K562 (cell line): ENCODE data around the gene HCN3. TPM values are rescaled to one million over a fixed set of nuclear protein-coding genes. Genes with fewer than 3 reads are reported as not detected.
A peak's percentile ranks its signal among the peaks of the same experiment; 100 is the strongest.

Source experiments
- BRD9 ChIP-seq: fragments of 450-650 bp; IDR thresholded peaks from 2 replicates; pipeline ENCODE4 v1.6.1; 2018; ENCODE audit warnings: low read depth; ENCODE audit not compliant: partially characterized antibody
- CREM ChIP-seq: IDR thresholded peaks from 2 replicates; pipeline ENCODE4 v1.6.1; 2014; ENCODE audit warnings: antibody characterized with exemption, low read depth
- GATA2 ChIP-seq: sonication (generic); formaldehyde crosslinking; IDR thresholded peaks from 2 replicates; pipeline ENCODE4 v1.4.0; 2020; ENCODE audit warnings: mild to moderate bottlenecking, missing genetic modification reagents
- GTF2E2 ChIP-seq: fragments of 200-800 bp; sonication (Bioruptor generic); IDR thresholded peaks from 2 replicates; pipeline ENCODE4 v1.6.1; 2016; ENCODE audit warnings: missing genetic modification characterization, missing compliant biosample characterization
- KDM4B ChIP-seq, 2 experiments: fragments of 450-650 bp in 1 of 2; sonication (generic) in 1 of 2; IDR thresholded peaks; 2 replicates each; pipeline ENCODE4 v1.6.1; 2016 to 2017; ENCODE audit warnings: borderline replicate concordance in 2 of 2, antibody characterized with exemption in 1 of 2, low read depth in 1 of 2, mild to moderate bottlenecking in 1 of 2
- LCOR ChIP-seq: sonication (generic); formaldehyde crosslinking; IDR thresholded peaks from 2 replicates; pipeline ENCODE4 v1.8.0; 2022; ENCODE audit warnings: mild to moderate bottlenecking, missing genetic modification reagents
- MED1 ChIP-seq: sonication (generic); formaldehyde crosslinking; IDR thresholded peaks from 2 replicates; pipeline ENCODE4 v1.8.1; 2023; ENCODE audit warnings: missing genetic modification reagents, borderline replicate concordance
- NCOA1 ChIP-seq: fragments of 450-650 bp; IDR thresholded peaks from 2 replicates; pipeline ENCODE4 v1.6.1; 2016; ENCODE audit warnings: low read depth
- RFX5 ChIP-seq: IDR thresholded peaks from 2 replicates; pipeline ENCODE4 v1.6.1; 2011; ENCODE audit warnings: low read depth, mild to moderate bottlenecking, improper control_type of control experiment, low read length
- SAFB2 ChIP-seq: fragments of 200-400 bp; formaldehyde crosslinking; IDR thresholded peaks from 2 replicates; pipeline ENCODE4 v1.6.1; 2018; ENCODE audit warnings: borderline replicate concordance, low read length, low read depth, moderate library complexity; ENCODE audit not compliant: severe bottlenecking
- SMARCE1 ChIP-seq: fragments of 450-650 bp; IDR thresholded peaks from 2 replicates; pipeline ENCODE4 v1.7.1; 2016; ENCODE audit warnings: mild to moderate bottlenecking
- TBP ChIP-seq: optimal IDR thresholded peaks from 2 replicates; pipeline ENCODE3; 2011; ENCODE audit warnings: low read depth, low read length, improper control_type of control experiment
- TFAM ChIP-seq: fragments of 250-450 bp; sonication (Bioruptor Pico); conservative IDR thresholded peaks from 2 replicates; pipeline ENCODE4 v1.5.0; 2021; ENCODE audit warnings: mild to moderate bottlenecking, moderate library complexity
- ZC3H11A ChIP-seq: IDR thresholded peaks from 2 replicates; pipeline ENCODE4 v1.6.1; 2012; ENCODE audit warnings: low read depth, low read length, improper control_type of control experiment
- ZNF444 ChIP-seq: fragments of 250-450 bp; sonication (Bioruptor Pico); IDR thresholded peaks from 2 replicates; pipeline ENCODE4 v1.4.0; 2020; ENCODE audit warnings: mild to moderate bottlenecking, moderate library complexity
- ZNF57 ChIP-seq: fragments of 450-650 bp; formaldehyde crosslinking; IDR thresholded peaks from 2 replicates; pipeline ENCODE4 v1.4.0; 2020; ENCODE audit warnings: mild to moderate bottlenecking, moderate library complexity
- ZNF668 ChIP-seq: fragments of 250-450 bp; sonication (Bioruptor Pico); IDR thresholded peaks from 2 replicates; pipeline ENCODE4 v1.8.0; 2022; ENCODE audit warnings: mild to moderate bottlenecking, inconsistent platforms
- polyA plus RNA-seq, 8 experiments: library from polyadenylated mRNA; depleted of rRNA in 4 of 8; stranded (reverse) in 5 of 8; unstranded in 3 of 8; fragments of >200 nt; fragmentation: Nextera tagmentation in 2 of 8; fragmentation: Illumina TruSeq in 1 of 8; extraction: Ambion mirVana in 2 of 8; extraction: Trizol in 1 of 8; gene quantifications; 2 replicates each; pipeline versions ENCODE4 v1.2.1 to v1.2.3, GENCODE V29; 2011 to 2014; ENCODE audit warnings: inconsistent platforms in 1 of 8, missing spikeins in 1 of 8
- total RNA-seq, 7 experiments: library from RNA; depleted of rRNA in 6 of 7; stranded (reverse); fragments of >200 nt in 6 of 7; fragmentation: Illumina TruSeq in 2 of 7; extraction: Trizol in 2 of 7; gene quantifications; 2 replicates each; pipeline versions ENCODE4 v1.2.1 to v1.2.3, GENCODE V29; 2011 to 2021; ENCODE audit warnings: low replicate concordance in 1 of 7
- TF ChIP-seq, protein P1 (sequence below): fragments of 250-450 bp; sonication (Bioruptor Pico); IDR thresholded peaks from 2 replicates; pipeline ENCODE4 v1.8.0; 2021; ENCODE audit warnings: mild to moderate bottlenecking, moderate library complexity
- TF ChIP-seq, protein P2 (sequence below): fragments of 450-650 bp; IDR thresholded peaks from 2 replicates; pipeline ENCODE4 v1.6.1; 2017; ENCODE audit warnings: antibody characterized with exemption
- TF ChIP-seq, protein P3 (sequence below): sonication (generic); formaldehyde crosslinking; IDR thresholded peaks from 2 replicates; pipeline ENCODE4 v1.4.0; 2020; ENCODE audit warnings: mild to moderate bottlenecking, missing genetic modification reagents
- TF ChIP-seq, protein P4 (sequence below): IDR thresholded peaks from 2 replicates; pipeline ENCODE4 v1.6.1; 2011; ENCODE audit not compliant: insufficient read length; ENCODE audit errors: extremely low read depth
- TF ChIP-seq, protein P5 (sequence below), 2 experiments: fragments of 450-650 bp; conservative IDR thresholded peaks; 2 replicates each; pipeline ENCODE4 v1.6.1; 2017; ENCODE audit warnings: mild to moderate bottlenecking in 2 of 2, moderate library complexity in 2 of 2

HCN3 gene
- total and polyA plus RNA-seq, 9 of the 15 experiments (the other 6 are each of a cell fraction or from before 2014, with no cell fraction given), result 0.91 to 9.7 (median 3.9) TPM

DNA sequence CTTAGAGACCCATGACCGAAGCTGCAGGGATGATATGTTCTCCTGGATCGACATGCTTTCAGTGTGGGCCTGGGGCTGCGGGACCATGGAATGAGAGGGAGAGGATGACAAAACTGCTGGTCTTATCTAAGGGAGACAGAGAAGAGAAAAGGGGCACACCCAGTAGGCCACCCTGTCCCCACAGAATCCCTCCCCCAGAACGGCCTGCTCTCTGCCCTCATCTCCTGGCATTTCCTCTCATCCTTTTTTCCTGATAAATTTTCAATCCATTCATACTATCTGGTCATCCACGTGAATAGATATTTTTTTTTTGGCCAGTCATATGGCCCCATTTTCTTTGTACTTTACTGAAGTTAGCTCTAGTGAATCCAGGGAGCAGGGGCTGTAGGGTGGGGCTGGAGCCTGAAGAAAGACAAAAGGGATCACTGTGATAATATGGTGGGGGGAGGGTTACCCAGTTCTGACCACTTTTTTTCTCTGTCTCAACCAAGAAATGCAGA lies 24.1 kb downstream of the HCN3 start, which contains the start of gene PKLR (continued):
- TF ChIP-seq GTF2E2 (tag) (no peak), RFX5 (no peak), TFAM (CRISPR knock-in tag) (no peak), MED1 (CRISPR knock-in tag) (no peak), KDM4B (IDR thresholded peaks at IDR 0.05; ENCODE audit: borderline replicate concordance in 2 of 2, low read depth in 1 of 2) (no peak), NCOA1 (no peak), LCOR (CRISPR knock-in tag) (0 out of 2 replicates have a peak, but pooled peaks have one; percentile 67), ZC3H11A (no peak), ZNF668 (CRISPR knock-in tag) (no peak), GATA2 (CRISPR knock-in tag) (no peak), CREM (0 out of 2 replicates have a peak, but pooled peaks have one; percentile 15), SMARCE1 (peak; percentile 16; the same call in 1 of the 2 replicates), SAFB2 (no peak), ZNF444 (CRISPR knock-in tag) (no peak), TBP (peak; percentile 74), BRD9 (peak; percentile 39), ZNF57 (CRISPR knock-in tag) (no peak)
- TF ChIP-seq, protein P1, sequence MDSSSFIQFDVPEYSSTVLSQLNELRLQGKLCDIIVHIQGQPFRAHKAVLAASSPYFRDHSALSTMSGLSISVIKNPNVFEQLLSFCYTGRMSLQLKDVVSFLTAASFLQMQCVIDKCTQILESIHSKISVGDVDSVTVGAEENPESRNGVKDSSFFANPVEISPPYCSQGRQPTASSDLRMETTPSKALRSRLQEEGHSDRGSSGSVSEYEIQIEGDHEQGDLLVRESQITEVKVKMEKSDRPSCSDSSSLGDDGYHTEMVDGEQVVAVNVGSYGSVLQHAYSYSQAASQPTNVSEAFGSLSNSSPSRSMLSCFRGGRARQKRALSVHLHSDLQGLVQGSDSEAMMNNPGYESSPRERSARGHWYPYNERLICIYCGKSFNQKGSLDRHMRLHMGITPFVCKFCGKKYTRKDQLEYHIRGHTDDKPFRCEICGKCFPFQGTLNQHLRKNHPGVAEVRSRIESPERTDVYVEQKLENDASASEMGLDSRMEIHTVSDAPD (CRISPR knock-in tag), result no peak
- TF ChIP-seq, protein P2, sequence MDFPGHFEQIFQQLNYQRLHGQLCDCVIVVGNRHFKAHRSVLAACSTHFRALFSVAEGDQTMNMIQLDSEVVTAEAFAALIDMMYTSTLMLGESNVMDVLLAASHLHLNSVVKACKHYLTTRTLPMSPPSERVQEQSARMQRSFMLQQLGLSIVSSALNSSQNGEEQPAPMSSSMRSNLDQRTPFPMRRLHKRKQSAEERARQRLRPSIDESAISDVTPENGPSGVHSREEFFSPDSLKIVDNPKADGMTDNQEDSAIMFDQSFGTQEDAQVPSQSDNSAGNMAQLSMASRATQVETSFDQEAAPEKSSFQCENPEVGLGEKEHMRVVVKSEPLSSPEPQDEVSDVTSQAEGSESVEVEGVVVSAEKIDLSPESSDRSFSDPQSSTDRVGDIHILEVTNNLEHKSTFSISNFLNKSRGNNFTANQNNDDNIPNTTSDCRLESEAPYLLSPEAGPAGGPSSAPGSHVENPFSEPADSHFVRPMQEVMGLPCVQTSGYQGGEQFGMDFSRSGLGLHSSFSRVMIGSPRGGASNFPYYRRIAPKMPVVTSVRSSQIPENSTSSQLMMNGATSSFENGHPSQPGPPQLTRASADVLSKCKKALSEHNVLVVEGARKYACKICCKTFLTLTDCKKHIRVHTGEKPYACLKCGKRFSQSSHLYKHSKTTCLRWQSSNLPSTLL, result no peak
- TF ChIP-seq, protein P3, sequence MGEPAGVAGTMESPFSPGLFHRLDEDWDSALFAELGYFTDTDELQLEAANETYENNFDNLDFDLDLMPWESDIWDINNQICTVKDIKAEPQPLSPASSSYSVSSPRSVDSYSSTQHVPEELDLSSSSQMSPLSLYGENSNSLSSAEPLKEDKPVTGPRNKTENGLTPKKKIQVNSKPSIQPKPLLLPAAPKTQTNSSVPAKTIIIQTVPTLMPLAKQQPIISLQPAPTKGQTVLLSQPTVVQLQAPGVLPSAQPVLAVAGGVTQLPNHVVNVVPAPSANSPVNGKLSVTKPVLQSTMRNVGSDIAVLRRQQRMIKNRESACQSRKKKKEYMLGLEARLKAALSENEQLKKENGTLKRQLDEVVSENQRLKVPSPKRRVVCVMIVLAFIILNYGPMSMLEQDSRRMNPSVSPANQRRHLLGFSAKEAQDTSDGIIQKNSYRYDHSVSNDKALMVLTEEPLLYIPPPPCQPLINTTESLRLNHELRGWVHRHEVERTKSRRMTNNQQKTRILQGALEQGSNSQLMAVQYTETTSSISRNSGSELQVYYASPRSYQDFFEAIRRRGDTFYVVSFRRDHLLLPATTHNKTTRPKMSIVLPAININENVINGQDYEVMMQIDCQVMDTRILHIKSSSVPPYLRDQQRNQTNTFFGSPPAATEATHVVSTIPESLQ (CRISPR knock-in tag), result no peak
- TF ChIP-seq, protein P4, sequence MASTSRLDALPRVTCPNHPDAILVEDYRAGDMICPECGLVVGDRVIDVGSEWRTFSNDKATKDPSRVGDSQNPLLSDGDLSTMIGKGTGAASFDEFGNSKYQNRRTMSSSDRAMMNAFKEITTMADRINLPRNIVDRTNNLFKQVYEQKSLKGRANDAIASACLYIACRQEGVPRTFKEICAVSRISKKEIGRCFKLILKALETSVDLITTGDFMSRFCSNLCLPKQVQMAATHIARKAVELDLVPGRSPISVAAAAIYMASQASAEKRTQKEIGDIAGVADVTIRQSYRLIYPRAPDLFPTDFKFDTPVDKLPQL, result peak; percentile 53
- TF ChIP-seq, protein P5, sequence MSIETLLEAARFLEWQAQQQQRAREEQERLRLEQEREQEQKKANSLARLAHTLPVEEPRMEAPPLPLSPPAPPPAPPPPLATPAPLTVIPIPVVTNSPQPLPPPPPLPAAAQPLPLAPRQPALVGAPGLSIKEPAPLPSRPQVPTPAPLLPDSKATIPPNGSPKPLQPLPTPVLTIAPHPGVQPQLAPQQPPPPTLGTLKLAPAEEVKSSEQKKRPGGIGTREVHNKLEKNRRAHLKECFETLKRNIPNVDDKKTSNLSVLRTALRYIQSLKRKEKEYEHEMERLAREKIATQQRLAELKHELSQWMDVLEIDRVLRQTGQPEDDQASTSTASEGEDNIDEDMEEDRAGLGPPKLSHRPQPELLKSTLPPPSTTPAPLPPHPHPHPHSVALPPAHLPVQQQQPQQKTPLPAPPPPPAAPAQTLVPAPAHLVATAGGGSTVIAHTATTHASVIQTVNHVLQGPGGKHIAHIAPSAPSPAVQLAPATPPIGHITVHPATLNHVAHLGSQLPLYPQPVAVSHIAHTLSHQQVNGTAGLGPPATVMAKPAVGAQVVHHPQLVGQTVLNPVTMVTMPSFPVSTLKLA (conservative IDR thresholded peaks at IDR 0.05), result peak in 1 of 2 experiments; percentile 47; a peak in 1 of 4 replicates
